B cell (primary cell): ENCODE measurements around the gene CFAP61. TPM values are rescaled to one million over a fixed set of nuclear protein-coding genes. Genes with fewer than 3 reads are reported as not detected.

Source experiments
- ATAC-seq: fragments of 200-7000 bp; cut with Tn5 transposase; one replicate; pipeline ENCODE4 v1.10.0; 2021; ENCODE audit warnings: low read depth, mild to moderate bottlenecking, moderate number of reproducible peaks, moderate library complexity
- CTCF ChIA-PET: fragments of 350-600 bp; sonication (Branson Sonifier 250); formaldehyde crosslinking; loops from one replicate; lab custom pipeline; 2021; ENCODE audit warnings: antibody characterized with exemption, inconsistent platforms; lab: Charles Lee
- POLR2A ChIA-PET: fragments of 350-600 bp; sonication (Branson Sonifier 250); formaldehyde crosslinking; loops from one replicate; lab custom pipeline; 2021; ENCODE audit warnings: antibody characterized with exemption; lab: Charles Lee
- DNase-seq: peaks from one replicate; pipeline ENCODE4 v3.0.0; 2013
- H2AFZ ChIP-seq: 2 replicates; pipeline ENCODE4 v1.6.1; 2012; ENCODE audit warnings: mild to moderate bottlenecking, low read depth, low read length; ENCODE audit not compliant: insufficient read depth, poor library complexity, severe bottlenecking
- H3K27ac ChIP-seq, 2 donors: 1 replicate in 1 of 2; 2 replicates in 1 of 2; pipeline ENCODE4 v1.5.1; 2012 to 2013; ENCODE audit warnings: low read length in 2 of 2, mild to moderate bottlenecking in 2 of 2, moderate library complexity in 1 of 2
- H3K27me3 ChIP-seq, 4 experiments: fragments of 200-600 bp in 1 of 4; sonication (generic) in 1 of 4; replicated peaks in 1 of 4; 1 replicate in 2 of 4; 2 replicates in 2 of 4; pipeline versions ENCODE4 v1.6.1 to v1.7.0; 2013 to 2016; ENCODE audit warnings: low read length in 3 of 4, mild to moderate bottlenecking in 2 of 4, mixed read lengths in 1 of 4, moderate library complexity in 1 of 4; ENCODE audit not compliant: insufficient read depth in 4 of 4, control insufficient read depth in 3 of 4; ENCODE audit errors: control extremely low read depth in 1 of 4
- H3K36me3 ChIP-seq, 2 experiments: replicated peaks in 1 of 2; 1 replicate in 1 of 2; 2 replicates in 1 of 2; pipeline versions ENCODE4 v1.6.1 to v1.7.1; 2013; ENCODE audit warnings: low read length in 1 of 2; ENCODE audit not compliant: insufficient read depth in 2 of 2, control insufficient read depth in 1 of 2; ENCODE audit errors: control extremely low read depth in 1 of 2, extremely low read depth in 1 of 2
- H3K4me1 ChIP-seq, 2 donors: fragments of 200-600 bp in 1 of 2; sonication (generic) in 1 of 2; 1 replicate in 1 of 2; 2 replicates in 1 of 2; pipeline versions ENCODE4 v1.5.1 to v1.6.1; 2013 to 2017; ENCODE audit warnings: low read length in 2 of 2; ENCODE audit not compliant: control insufficient read depth in 2 of 2, insufficient read depth in 2 of 2
- H3K4me2 ChIP-seq: replicated peaks from 2 replicates; pipeline ENCODE3; 2012; ENCODE audit warnings: mild to moderate bottlenecking, low read depth, low read length; ENCODE audit not compliant: poor library complexity, severe bottlenecking
- H3K4me3 ChIP-seq, 5 experiments: fragments of 200-600 bp in 1 of 5; sonication (generic) in 1 of 5; 1 replicate in 3 of 5; 2 replicates in 2 of 5; pipeline versions ENCODE4 v1.5.1 to v1.7.0; 2011 to 2016; ENCODE audit warnings: low read length in 4 of 5, mild to moderate bottlenecking in 4 of 5, low read depth in 2 of 5, control low read depth in 1 of 5, moderate library complexity in 1 of 5; ENCODE audit not compliant: insufficient read depth in 1 of 5; ENCODE audit errors: control extremely low read depth in 1 of 5, extremely low read depth in 1 of 5
- H3K79me2 ChIP-seq: fragments of 200-600 bp; sonication (generic); one replicate; pipeline ENCODE4 v1.6.0; 2016; ENCODE audit warnings: low read length; ENCODE audit not compliant: control insufficient read depth, insufficient read depth
- H3K9ac ChIP-seq: fragments of 200-600 bp; sonication (generic); 2 replicates; pipeline ENCODE4 v1.6.1; 2017; ENCODE audit warnings: mild to moderate bottlenecking, low read length, moderate library complexity
- H3K9me3 ChIP-seq, 3 donors: one replicate each; pipeline versions ENCODE4 v1.6.1 to v1.7.1; 2013; ENCODE audit warnings: low read length in 2 of 3; ENCODE audit not compliant: control insufficient read depth in 2 of 3, insufficient read depth in 1 of 3; ENCODE audit errors: control extremely low read depth in 1 of 3
- H4K20me1 ChIP-seq: 2 replicates; pipeline ENCODE4 v1.6.0; 2012; ENCODE audit warnings: mild to moderate bottlenecking, low read length; ENCODE audit not compliant: insufficient read depth, control insufficient read depth, poor library complexity, severe bottlenecking
- H3K27ac Mint-ChIP-seq: one replicate; pipeline ENCODE4 v1.8.0; 2021; ENCODE audit warnings: mixed read lengths
- H3K27me3 Mint-ChIP-seq: one replicate; pipeline ENCODE4 v1.8.0; 2021; ENCODE audit warnings: mixed read lengths
- H3K4me1 Mint-ChIP-seq: one replicate; pipeline ENCODE4 v1.8.0; 2021; ENCODE audit warnings: mixed read lengths
- H3K4me3 Mint-ChIP-seq: one replicate; pipeline ENCODE4 v1.8.0; 2021; ENCODE audit warnings: mixed read lengths
- H3K9me3 Mint-ChIP-seq: one replicate; pipeline ENCODE4 v1.8.0; 2022; ENCODE audit warnings: mixed read lengths; ENCODE audit not compliant: insufficient read depth
- EZH2 ChIP-seq: IDR thresholded peaks from 2 replicates; pipeline ENCODE4 v1.6.1; 2012; ENCODE audit warnings: borderline replicate concordance, low read depth, mild to moderate bottlenecking, moderate library complexity, low read length; ENCODE audit not compliant: insufficient read depth, poor library complexity, severe bottlenecking
- WGBS: methylation state at CpG from one replicate; pipeline ENCODE4 v1.1.5; 2013; ENCODE audit warnings: missing lambda C conversion rate; ENCODE audit not compliant: insufficient coverage; 5-methylcytosine and 5-hydroxymethylcytosine counted together
- intact Hi-C: fragments of 100-400 bp; cut with micrococcal nuclease; formaldehyde crosslinking; loops from one replicate; pipeline ENCODE4 v1.10.0; 2022
- polyA plus RNA-seq: library from polyadenylated mRNA; depleted of rRNA; stranded (reverse); fragments of >200 nt; gene quantifications from 2 replicates; pipeline ENCODE4 v1.2.3, GENCODE V29; 2012
- total RNA-seq, 2 donors: library from RNA; stranded (reverse); fragments of 120-200 nt in 1 of 2; gene quantifications; 1 replicate in 1 of 2; 2 replicates in 1 of 2; pipeline versions ENCODE4 v1.2.3 to v1.2.4, GENCODE V29; 2013 to 2022
- TF ChIP-seq, protein P1 (sequence below): fragments of 200-600 bp; IDR thresholded peaks from one replicate; pipeline ENCODE4 v1.8.0; 2022; ENCODE audit warnings: antibody characterized with exemption, mild to moderate bottlenecking

Gene CFAP61
- total and polyA plus RNA-seq, 2 donors (not counting 1 experiment from before 2014, with no cell fraction given), result not detected

- Mint-ChIP-seq H3K9me3 (no peaks in the 10 kb centered on the region), H3K4me1 (no peaks in the 10 kb centered on the region), H3K4me3 (no peak overlapping the region), H3K27ac (no peak overlapping the region), H3K27me3 (no peaks in the 10 kb centered on the region)
- peaks cover 0 to 6% (median 3%) of the 10 kb centered on the region in 4 experiments for H3K27me3 ChIP-seq
- DNase-seq (no peak), ATAC-seq (no peak)
- TF ChIP-seq EZH2, result no peak
- TF ChIP-seq, protein P1, sequence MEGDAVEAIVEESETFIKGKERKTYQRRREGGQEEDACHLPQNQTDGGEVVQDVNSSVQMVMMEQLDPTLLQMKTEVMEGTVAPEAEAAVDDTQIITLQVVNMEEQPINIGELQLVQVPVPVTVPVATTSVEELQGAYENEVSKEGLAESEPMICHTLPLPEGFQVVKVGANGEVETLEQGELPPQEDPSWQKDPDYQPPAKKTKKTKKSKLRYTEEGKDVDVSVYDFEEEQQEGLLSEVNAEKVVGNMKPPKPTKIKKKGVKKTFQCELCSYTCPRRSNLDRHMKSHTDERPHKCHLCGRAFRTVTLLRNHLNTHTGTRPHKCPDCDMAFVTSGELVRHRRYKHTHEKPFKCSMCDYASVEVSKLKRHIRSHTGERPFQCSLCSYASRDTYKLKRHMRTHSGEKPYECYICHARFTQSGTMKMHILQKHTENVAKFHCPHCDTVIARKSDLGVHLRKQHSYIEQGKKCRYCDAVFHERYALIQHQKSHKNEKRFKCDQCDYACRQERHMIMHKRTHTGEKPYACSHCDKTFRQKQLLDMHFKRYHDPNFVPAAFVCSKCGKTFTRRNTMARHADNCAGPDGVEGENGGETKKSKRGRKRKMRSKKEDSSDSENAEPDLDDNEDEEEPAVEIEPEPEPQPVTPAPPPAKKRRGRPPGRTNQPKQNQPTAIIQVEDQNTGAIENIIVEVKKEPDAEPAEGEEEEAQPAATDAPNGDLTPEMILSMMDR, result no peak
- H3K4me2 ChIP-seq, result no peak overlapping the region
- intact Hi-C loops, result no loop called here
- no peak overlapping the region for H3K27ac ChIP-seq
- no peaks in the 10 kb centered on the region for H3K79me2 ChIP-seq
- no peak overlapping the region for H3K9ac ChIP-seq
- no CpG with 5 or more reads among the region's 1 CpG for WGBS
- no peaks in the 10 kb centered on the region for H4K20me1 ChIP-seq
- H3K36me3 ChIP-seq, result no peaks in the 10 kb centered on the region
- CTCF ChIA-PET, result no interaction called here
- no peak overlapping the region for H3K4me3 ChIP-seq
- H2AFZ ChIP-seq, result no peak overlapping the region
- no peaks in the 10 kb centered on the region for H3K4me1 ChIP-seq
- POLR2A ChIA-PET, result no interaction called here
- H3K9me3 ChIP-seq, result peaks cover 0 to 18% (median 3%) of the 10 kb centered on the region in 3 donors
These were observed 84.0 kb downstream of the CFAP61 start for GRCh38 chr20:20136313-20136712.

GRCh38 chr20:20137851-20138250 lies 85.5 kb downstream of the CFAP61 start:
- CTCF ChIA-PET, result no interaction called here
- ATAC-seq, result no peak

More at GRCh38 chr20:20137851-20138250, 85.5 kb downstream of the CFAP61 start:
- Mint-ChIP-seq H3K4me1 (no peaks in the 10 kb centered on the region), H3K27ac (no peak overlapping the region), H3K9me3 (no peaks in the 10 kb centered on the region), H3K4me3 (no peak overlapping the region), H3K27me3 (peaks cover 8% of the 10 kb centered on the region)
- H3K27ac ChIP-seq, result no peak overlapping the region
- intact Hi-C loops, result no loop called here
- no peak for DNase-seq
- H3K36me3 ChIP-seq, result no peaks in the 10 kb centered on the region
- 100% methylated on average over 4 of the region's 5 CpGs for WGBS
- TF ChIP-seq, protein P1, result no peak
- no peak for TF ChIP-seq EZH2
- no peaks in the 10 kb centered on the region for H3K4me1 ChIP-seq
- H3K9ac ChIP-seq, result no peak overlapping the region
- no peaks in the 10 kb centered on the region for H3K79me2 ChIP-seq
- no peak overlapping the region for H2AFZ ChIP-seq
- no peaks in the 10 kb centered on the region for H4K20me1 ChIP-seq
- POLR2A ChIA-PET, result no interaction called here
- H3K4me3 ChIP-seq, result no peak overlapping the region
- H3K27me3 ChIP-seq, result peaks cover 0 to 9% (median 6%) of the 10 kb centered on the region in 4 experiments
- no peak overlapping the region for H3K4me2 ChIP-seq
- peaks cover 0 to 22% (median 3%) of the 10 kb centered on the region in 3 donors for H3K9me3 ChIP-seq
